AG08396 (cell line): ENCODE data around the gene TXNDC16.

ENCODE experiments used
- DNase-seq: peaks from one replicate; pipeline ENCODE4 v3.0.0; 2012; ENCODE audit warnings: low spot score, mixed read lengths

Gene TXNDC16

DNA sequence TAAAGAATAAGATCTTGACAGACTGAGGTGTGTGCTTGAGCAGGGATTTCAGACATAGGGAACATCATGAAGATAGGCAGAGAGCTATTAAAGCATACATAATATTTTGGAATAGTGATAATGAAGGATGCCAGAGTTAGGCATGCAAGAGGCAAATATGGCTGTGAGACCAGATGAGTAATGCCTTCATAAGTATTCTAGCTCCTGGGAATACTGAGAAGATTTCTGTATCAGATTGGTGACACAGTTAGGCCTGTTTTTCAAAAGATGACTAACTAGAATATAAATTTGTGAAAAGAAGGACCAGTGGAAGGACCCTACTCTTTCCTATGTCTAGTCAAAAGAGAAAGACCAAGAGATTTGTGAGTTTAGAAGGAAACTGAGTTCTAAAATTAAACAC, 108.8 kb downstream of the TXNDC16 start:
- no peak for DNase-seq

DNA sequence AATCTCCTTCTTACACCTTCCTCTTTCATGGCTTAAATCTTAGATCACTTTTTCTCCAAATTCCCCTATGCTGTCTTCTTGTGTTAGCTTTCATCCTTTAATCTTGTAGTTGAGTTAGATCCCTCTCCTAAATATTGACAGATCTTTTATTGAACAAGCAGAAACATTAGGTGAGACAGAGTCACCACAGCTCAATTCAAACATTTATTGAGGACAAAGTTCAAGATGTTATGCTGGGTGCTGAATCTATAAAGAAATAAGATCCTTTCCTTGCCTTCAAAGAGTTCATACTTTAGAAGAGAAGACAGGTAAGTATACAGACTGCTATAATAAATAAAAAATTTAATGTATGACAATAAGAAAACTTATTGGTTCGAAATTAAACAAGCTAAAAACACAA, 109.7 kb downstream of the TXNDC16 start:
- no peak for DNase-seq

DNA sequence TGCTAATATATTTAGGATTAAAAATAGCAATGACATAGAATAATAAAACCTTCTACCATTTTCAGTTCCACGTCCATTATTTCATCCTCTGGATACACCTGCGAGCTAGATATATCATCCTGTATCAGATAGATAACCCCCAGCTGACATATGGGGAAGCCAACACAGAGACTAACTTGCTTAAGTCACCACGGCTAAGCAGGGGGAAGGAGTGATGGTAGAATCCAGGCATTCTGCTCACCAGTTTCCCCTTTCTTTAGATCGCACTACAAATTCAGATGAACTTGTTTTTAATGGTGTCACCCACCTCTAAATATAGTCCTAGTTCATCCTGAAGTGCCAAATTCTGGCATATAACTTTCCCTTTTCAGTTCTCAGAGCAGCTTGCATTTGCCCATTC, 110.1 kb downstream of the TXNDC16 start:
- DNase-seq = no peak

DNA sequence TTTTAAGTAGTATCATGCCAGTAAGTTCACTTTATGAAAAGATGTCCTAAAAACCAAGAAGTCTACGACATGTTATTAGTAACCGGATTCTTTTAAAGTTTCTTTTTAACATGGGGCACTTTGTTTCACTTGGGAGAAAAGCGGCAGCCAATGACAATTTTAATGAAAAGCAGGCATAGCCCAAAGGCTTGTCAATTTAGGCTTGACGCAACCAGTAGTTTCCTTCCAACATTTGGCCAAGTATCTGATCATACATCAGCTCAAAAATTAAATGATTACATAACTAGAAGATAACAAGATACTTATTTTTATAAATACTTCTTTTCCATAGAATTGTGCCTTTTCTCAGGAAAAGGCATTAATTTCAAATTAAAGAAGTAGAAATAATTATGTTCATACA, 112.8 kb downstream of the TXNDC16 start:
- no peak for DNase-seq

DNA sequence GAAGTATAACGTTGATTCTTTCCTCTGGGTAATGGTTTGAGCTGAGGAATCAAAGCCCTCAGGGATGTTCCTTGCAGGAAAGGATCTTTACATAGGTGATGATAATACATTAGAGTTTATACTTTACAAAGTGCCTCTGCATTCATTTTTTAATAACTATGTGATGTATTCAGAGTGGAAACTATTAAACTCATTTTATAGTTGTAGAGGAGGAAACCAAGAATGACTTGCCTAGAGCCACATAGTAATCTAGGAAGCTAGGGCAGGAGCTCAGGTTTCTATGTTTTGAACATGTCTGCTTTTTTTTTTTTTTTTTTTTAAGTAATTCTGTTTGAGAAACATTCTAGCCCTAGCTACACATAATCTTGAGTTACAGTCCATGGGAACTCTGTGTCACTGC, 117.3 kb downstream of the TXNDC16 start:
- no peak for DNase-seq

DNA sequence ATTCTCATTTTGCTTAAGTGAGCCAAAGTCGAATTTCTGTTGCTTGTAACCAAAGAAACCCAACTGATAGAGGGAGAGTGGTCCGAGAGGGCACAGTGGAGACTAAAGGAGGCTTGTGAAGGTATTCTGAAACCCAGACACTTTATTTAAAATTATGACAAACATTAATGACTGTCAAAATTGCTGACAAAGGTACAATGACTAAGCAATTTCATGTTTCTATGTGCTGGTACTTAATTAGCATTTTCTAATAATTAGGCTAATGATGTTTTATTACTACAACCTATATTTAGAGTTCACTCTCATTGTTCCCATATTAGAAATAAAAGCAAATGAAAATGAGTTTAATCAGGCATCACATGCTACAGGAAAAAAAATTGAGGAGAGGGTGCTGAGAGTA, 121.8 kb downstream of the TXNDC16 start:
- no peak for DNase-seq

DNA sequence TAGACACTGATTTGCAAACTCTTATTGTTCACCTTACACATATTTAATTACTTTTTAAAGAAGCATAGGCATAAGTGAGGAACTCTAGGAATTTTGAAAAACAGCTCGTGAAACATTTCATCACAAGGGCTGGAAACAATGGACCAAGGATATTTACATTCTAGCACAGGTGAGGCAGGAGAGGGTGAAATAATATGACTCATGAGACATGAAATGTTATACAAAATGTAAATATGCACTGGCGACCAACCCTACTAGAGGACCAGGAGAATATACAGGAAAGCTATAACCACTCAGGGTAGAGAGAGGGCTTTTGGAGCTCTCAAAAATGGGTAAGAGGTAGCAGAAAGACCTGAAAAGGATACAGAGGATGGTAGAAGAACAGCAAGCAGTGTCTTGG, 122.9 kb downstream of the TXNDC16 start:
- DNase-seq = no peak

DNA sequence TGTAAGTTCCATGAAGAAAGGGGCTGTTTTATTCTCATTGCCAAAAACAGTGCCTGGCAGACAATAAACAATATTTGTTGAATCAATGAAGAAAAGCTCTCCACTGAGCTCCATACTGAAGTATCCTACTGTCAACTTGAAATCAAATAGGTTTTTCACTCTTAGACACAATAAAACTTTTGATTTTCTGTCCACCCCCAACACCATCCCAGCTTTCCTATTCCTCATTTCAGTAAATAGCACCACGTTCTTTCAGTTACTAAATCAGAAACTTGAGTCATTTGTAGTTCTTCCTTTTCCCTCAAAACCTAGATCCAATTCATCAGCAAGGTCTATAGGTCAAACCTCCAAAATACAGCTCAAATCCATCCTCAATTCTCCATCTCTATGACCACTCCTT, 124.8 kb downstream of the TXNDC16 start:
- DNase-seq = no peak

DNA sequence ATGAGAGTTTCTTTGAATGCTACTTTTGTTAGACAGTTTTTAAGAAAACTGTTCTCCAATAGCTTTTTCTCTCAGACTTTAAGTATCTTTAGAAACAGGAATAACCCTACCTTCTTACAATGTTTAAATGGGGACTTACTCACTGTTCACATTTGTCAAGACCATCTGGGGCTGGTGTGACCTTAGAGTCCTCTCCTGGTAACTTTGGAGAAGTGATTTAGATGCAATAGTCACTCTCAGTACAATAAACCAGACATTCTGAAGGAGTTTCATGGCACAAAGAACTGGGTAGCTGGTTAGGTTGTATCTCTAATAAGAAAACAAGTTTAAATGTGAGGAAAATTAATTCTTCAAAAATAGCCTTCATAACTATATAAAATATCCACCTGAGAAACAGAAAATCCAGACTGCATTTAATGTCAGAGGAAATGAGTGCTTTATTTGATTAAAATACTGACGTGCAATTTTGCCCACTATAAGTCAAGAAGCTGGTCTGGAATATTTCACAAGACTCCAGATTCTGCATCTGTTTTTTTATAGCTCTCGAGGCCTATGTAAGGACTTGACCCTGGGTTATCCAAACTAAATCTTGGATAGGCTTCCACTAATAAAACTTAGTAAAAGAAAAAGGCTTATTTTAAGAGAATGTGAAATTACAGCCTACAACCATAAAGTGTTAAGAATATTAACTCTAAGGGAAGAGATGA, 129.5 kb downstream of the TXNDC16 start:
- no peak for DNase-seq

DNA sequence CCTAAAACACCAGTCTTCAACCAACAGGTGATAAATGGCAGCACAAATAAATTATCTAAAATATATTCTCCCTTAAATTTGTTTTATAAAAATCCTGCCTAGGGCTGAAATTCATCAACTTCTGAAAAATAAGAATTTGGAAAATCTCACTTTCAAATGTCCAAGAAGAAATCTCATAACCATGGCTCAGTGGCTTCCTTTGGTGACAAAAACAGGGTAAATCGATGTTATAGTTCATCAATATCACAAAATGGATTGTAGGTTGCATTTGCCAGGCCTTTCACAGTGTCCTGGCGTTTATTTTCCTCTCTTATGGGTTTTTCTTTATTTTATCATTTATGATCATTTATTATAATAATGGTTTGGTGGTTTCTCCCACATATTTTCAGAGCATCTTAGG, 135.2 kb downstream of the TXNDC16 start:
- DNase-seq = no peak

DNA sequence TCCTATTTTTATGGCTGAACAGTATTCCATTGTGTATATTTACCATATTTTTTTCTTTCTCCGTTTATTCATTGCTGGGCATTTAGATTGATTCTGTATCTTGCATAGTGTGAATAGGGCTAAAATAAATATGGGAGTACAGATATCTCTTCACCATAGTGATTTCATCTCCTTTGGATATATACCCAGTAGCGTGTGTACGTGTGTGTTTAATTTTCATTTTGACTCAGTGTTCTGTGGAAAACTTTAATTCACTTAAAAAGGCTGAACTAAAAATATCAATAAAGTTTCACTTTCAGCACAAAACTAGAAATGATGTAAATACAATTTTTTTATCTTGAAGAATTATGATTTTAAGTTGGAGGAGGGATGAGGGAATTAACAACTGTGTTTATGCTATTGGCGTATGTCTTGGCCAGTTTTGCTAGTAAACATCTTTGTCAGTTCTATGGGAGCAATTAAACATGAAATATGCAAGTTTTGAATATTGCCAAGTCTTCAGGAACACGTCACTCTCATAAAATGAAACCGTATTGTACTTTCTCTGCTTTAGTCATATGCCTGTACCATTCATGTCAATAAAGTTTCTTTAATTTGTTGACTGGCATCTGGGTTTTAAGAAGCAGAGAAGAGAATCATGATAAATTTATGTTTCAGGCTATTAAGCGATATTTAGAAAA, 138.4 kb downstream of the TXNDC16 start:
- DNase-seq = peak; percentile 8

DNA sequence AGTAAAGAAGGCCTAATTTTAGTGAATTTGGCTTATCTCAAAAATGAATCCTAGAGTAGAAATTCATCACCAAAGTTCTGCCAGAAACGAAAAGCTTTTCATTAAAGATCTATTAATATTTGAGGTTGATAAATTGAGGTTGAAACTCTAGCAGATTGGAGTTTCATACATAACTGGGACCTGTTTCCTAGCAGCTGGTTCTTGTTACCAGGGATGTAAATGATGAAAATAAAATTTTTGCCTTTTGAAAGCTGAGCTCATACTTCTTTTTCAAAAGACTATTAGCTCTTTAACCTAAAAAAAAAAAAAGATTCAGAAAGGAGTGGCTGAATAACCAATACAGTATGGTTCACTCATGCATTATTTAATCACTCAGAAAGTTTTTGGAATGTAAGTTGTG, 139.9 kb downstream of the TXNDC16 start:
- DNase-seq = no peak

DNA sequence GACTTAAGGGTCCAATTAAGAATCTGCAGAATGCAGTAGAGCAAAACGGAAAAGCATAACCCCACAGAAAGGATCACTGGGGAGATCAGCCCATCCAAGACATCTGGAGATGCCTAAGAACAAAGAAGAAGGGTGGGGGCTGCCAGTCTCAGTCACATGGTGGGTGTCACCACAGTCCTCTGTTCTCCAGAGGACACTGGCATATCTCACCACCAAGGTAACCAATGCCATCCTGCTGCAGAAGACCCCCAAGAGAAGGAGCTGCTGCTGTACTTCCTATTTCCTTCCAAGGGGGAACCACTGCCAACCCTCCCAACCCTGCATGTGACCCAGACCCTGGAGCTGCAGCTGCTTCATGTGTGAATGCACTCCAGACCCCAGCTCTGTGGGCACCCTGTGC, 147.0 kb downstream of the TXNDC16 start:
- no peak for DNase-seq

DNA sequence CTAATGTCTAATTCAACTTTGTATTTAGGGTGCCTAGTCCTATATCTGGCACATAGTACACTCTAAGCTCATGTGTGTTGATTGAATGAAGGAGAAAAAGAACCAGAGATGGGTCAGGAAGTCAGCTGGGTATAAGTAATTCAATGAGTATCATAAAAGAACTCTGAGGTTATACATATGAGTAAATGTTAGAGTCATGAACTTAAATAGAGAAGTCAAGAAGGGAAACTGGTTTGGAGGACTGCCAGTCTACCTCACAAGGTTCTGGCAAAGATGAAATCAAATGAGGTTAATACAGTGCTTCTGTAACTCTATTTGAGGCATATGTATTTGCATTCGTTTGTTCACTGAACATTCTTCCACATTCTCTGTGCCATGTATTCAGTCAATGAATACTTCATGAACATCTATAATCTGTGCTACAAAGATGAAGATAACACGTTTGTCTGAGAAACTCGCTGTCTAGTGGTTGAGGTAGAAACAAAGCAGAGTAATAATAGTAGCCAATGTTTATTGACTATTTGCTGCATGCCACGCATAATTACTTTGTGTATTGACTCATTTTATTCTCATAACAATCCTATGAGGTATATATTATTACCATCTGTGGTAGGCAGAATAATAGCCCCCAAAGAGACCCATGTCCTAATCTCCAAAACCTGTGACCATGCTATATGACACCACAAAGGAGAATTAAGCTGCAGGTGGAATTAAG, 149.3 kb downstream of the TXNDC16 start:
- no peak for DNase-seq

DNA sequence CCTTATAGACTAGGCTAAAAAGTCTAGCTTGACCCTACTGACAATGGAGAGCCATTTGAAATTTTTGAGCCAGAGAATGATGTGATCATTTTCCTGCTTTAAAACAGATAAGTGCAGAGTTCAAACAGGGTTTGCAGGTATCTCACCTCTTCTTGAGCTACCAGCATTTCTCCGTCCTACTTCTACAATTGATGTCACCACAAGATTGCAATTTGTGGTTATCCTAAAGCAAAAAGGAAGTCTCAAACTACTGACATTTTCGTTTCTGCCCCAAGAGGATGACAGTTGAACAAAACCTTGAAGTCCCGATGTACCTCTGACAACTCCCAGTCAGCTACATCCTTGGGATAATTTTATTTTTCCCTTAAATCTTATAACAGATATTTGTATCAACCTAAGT, 151.5 kb downstream of the TXNDC16 start:
- DNase-seq = no peak

DNA sequence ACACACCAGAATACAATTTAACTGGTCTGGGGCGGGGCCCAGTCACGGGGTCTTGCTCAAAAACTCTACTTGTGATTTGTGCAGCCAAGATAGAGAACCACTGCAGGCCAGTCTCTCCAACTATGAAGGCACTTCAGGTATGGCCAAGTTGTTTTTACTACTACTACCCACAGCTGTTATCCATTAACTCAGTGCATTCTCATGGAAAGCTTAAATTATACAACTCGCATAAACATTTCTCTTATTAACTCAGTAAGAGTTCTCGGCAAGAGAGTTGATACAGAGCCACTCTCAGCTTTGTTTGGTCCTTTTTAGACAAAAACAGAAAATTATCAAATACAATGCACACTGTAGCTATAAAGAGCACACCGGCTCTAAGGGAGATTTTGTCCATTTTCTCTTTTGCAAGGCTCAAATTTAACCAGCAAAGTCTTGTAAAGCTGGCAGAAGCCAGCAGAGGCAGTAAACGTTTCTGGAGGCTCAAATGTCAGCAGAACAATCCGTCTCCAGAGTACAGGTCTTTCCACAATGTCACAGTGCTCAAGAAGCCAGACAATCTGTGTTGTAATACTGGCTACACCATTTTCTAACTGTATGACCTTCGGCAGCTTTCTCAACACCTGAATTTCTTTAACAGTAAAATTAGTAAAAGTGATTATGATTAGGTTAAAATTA, 152.2 kb downstream of the TXNDC16 start:
- DNase-seq = peak; percentile 36

DNA sequence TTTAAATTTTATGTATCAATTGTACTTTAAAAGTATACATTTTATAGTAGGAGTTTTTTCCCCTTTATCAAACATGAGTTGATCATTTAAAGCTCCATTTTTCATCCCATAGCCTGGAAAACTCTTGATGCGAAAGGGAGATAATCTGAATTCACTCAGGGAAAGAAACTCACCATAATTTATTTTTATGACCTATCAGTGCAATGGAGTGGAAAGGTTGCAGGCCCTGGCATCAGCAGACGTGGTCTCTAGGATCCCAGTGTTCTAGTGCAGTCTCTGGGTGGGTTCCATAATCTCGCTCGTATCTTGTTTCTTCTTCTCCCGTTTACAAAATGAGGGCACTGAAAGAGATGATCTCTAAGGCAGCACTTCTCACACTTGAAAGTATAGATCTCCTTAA, 153.2 kb downstream of the TXNDC16 start:
- DNase-seq = no peak

DNA sequence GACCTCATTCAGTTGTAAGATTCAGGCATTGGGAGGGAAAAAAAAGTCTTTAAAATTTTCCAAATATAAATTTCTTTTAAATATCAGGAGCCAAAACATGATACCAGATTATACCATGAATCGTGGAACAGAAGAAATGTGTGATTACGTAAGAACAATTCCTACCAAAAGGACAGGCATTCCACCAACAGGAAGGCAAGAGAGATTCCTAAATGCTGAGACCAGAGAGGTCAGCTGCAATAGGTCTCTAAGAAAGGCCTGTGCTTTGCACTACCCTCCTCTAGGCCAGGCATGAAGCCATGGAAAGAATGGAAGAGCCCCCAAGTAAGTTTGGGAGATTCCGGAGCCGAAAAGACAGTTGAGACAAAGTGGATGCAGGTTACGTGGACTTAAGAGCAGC, 154.5 kb downstream of the TXNDC16 start:
- DNase-seq = peak; percentile 35

DNA sequence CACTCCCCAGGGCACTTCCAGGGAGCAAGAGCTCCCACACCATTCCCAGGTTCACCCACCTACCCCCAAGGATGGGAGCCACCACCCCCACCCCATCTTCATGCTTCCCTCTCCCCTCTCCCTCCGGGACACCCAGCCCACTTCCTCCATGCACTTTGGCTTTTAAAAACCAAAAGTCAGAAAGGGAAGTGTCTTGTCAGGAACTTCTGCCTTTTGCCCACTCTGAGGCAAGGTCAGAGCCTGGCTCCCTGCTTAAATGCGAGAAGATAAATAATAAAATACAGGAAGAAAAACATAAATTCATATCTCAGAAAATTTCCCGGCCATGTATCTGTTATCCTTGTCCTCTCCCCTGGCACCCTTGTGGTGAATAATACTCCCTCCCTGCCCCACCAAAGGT, 156.6 kb downstream of the TXNDC16 start:
- DNase-seq = no peak

DNA sequence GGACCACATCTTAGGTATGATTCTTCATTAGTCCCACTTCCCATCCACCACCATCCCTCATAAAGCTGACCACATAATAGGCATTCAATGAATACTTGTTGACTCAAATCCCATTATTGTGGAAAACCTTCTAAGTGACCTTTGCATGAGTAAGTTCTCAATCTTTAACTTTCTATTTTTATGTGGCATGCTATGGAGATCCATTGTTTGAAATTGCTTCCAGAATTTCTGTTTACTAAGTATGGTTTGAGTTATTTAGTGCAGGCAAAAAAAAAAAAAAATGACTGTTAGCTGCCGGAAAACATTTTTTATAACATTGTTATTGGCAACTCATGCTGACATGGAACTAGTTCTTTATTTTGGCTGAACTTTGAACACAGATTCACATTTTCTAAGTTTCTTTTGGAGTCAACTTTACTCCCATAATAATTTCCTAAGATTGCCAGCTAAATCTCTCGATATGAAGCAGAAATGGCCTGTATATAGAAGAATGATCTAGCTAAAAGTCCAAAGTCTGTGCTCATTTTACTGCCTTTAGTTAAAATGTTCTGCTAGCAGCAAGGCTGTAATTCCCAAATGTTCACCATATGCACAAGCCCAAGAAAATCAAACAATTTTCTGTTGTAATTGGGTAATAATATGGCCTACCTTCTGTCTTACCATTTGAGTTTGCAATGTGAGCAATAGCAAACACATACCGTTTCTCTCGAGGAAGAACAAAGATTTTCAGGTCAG, 160.3 kb downstream of the TXNDC16 start:
- no peak for DNase-seq
